OCI-LY7 (cell line): Measurements from ENCODE around the gene MICALL2. TPM values are rescaled to one million over a fixed set of nuclear protein-coding genes. Genes with fewer than 3 reads are reported as not detected.

Experiments used
- BruUV-seq: library from RNA; stranded (reverse); fragments of 400-500 nt; replicated peaks from 2 replicates; lab custom pipeline; 2021; lab: Mats Ljungman, UMichigan
- CTCF ChIA-PET: fragments of 300-600 bp; sonication (Branson Sonifier 250); formaldehyde crosslinking; loops from one replicate; lab custom pipeline; 2022; ENCODE audit warnings: antibody characterized with exemption; ENCODE audit not compliant: unreplicated experiment; lab: Charles Lee
- POLR2A ChIA-PET: fragments of 300-600 bp; sonication (Branson Sonifier 250); formaldehyde crosslinking; loops from one replicate; lab custom pipeline; 2022; ENCODE audit warnings: antibody characterized with exemption; lab: Charles Lee
- DNase-seq: peaks from one replicate; pipeline ENCODE4 v3.0.0-alpha.2; 2015; ENCODE audit warnings: low spot score
- H2AFZ ChIP-seq: fragments of 200-600 bp; sonication (generic), shearing (Covaris generic); 2 replicates; pipeline ENCODE4 v1.6.1; 2014; ENCODE audit warnings: mild to moderate bottlenecking, antibody characterized with exemption, low read length, moderate library complexity
- H3K27ac ChIP-seq: fragments of 200-600 bp; sonication (generic); 2 replicates; pipeline ENCODE4 v1.5.1; 2014; ENCODE audit warnings: mixed run types, low read depth, mild to moderate bottlenecking, moderate library complexity, low read length, inconsistent platforms; ENCODE audit not compliant: poor library complexity, severe bottlenecking
- H3K36me3 ChIP-seq: fragments of 200-600 bp; sonication (generic); 2 replicates; pipeline ENCODE4 v1.6.1; 2014; ENCODE audit warnings: mild to moderate bottlenecking, antibody characterized with exemption, low read length, moderate library complexity, mixed read lengths; ENCODE audit not compliant: insufficient read depth
- H3K4me1 ChIP-seq: fragments of 200-600 bp; sonication (generic); 2 replicates; pipeline ENCODE4 v1.5.1; 2014; ENCODE audit warnings: mild to moderate bottlenecking, low read length; ENCODE audit not compliant: insufficient read depth, poor library complexity, severe bottlenecking
- H3K4me2 ChIP-seq: fragments of 200-600 bp; sonication (generic); 2 replicates; pipeline ENCODE4 v1.6.1; 2014; ENCODE audit warnings: mild to moderate bottlenecking, low read length
- H3K4me3 ChIP-seq: fragments of 200-600 bp; sonication (generic); 2 replicates; pipeline ENCODE4 v1.5.1; 2014; ENCODE audit warnings: mild to moderate bottlenecking, low read depth, low read length; ENCODE audit not compliant: poor library complexity, severe bottlenecking
- H3K79me2 ChIP-seq: fragments of 200-600 bp; sonication (generic); 2 replicates; pipeline ENCODE4 v1.6.1; 2016; ENCODE audit warnings: low read depth, mild to moderate bottlenecking, low read length, moderate library complexity, mixed read lengths; ENCODE audit not compliant: insufficient read depth
- H3K9me2 ChIP-seq: fragments of 200-600 bp; sonication (generic); 2 replicates; pipeline ENCODE4 v1.6.1; 2016; ENCODE audit warnings: mild to moderate bottlenecking, low read length, mixed read lengths; ENCODE audit not compliant: insufficient read depth
- H3K9me3 ChIP-seq: fragments of 200-600 bp; sonication (generic); 2 replicates; pipeline ENCODE4 v1.6.1; 2014; ENCODE audit warnings: mild to moderate bottlenecking, mixed run types, low read length, mixed read lengths
- H4K20me1 ChIP-seq: fragments of 200-600 bp; sonication (generic); 2 replicates; pipeline ENCODE4 v1.6.1; 2014; ENCODE audit warnings: mild to moderate bottlenecking, antibody characterized with exemption, low read length, moderate library complexity, mixed read lengths; ENCODE audit not compliant: insufficient read depth
- CTCF ChIP-seq: fragments of 200-600 bp; sonication (generic); conservative IDR thresholded peaks from 2 replicates; pipeline ENCODE4 v1.5.1; 2014; ENCODE audit warnings: mild to moderate bottlenecking, antibody characterized with exemption, low read length, moderate library complexity, mixed read lengths
- EZH2phosphoT487 ChIP-seq: fragments of 200-600 bp; sonication (generic); IDR thresholded peaks from 2 replicates; pipeline ENCODE4 v1.6.1; 2018; ENCODE audit warnings: low read depth, borderline replicate concordance, mild to moderate bottlenecking, mixed run types, antibody characterized with exemption, low read length, moderate library complexity, mixed read lengths
- intact Hi-C: fragments of 100-400 bp; cut with micrococcal nuclease; formaldehyde crosslinking; loops from one replicate; pipeline ENCODE4 v1.10.0; 2022; ENCODE audit not compliant: unreplicated experiment
- total RNA-seq, 2 experiments: library from RNA; depleted of rRNA in 1 of 2; stranded (reverse); fragments of >200 nt in 1 of 2; shearing (Covaris generic) in 1 of 2; gene quantifications; 2 replicates each; pipeline ENCODE4 v1.2.3, GENCODE V29; 2014 to 2022

MICALL2 gene
- total RNA-seq, 2 experiments from 2014 or later: 1.4 to 4.5 TPM

- Histone ChIP-seq H3K9me2 (no peaks in the 10 kb centered on the region), H3K79me2 (no peaks in the 10 kb centered on the region), H3K27ac (no peak overlapping the region), H2AFZ (no peak overlapping the region), H4K20me1 (no peaks in the 10 kb centered on the region), H3K4me2 (no peak overlapping the region), H3K36me3 (peaks cover 44% of the 10 kb centered on the region), H3K9me3 (no peaks in the 10 kb centered on the region), H3K4me1 (peaks cover 5% of the 10 kb centered on the region), H3K4me3 (no peak overlapping the region)
- intact Hi-C loops: no loop called here
- no peak for DNase-seq
- TF ChIP-seq CTCF (no peak), EZH2phosphoT487 (no peak)
- ChIA-PET POLR2A (no interaction called here), CTCF (no interaction called here)
- BruUV-seq: no TSS peak
Observed at GRCh38 chr7:1470901-1471300, 11.6 kb upstream of the MICALL2 start.

- H3K4me1 ChIP-seq: no peaks in the 10 kb centered on the region
- intact Hi-C loops: no loop called here
- peaks cover 27% of the 10 kb centered on the region for H3K36me3 ChIP-seq
- H4K20me1 ChIP-seq: no peaks in the 10 kb centered on the region
- TF ChIP-seq EZH2phosphoT487: no peak
- no peak for TF ChIP-seq CTCF
- H3K4me2 ChIP-seq: no peak overlapping the region
- CTCF ChIA-PET: no interaction called here
- no peaks in the 10 kb centered on the region for H3K79me2 ChIP-seq
- no peaks in the 10 kb centered on the region for H3K9me2 ChIP-seq
- no peak for DNase-seq
- H3K9me3 ChIP-seq: no peaks in the 10 kb centered on the region
- no peak overlapping the region for H2AFZ ChIP-seq
- POLR2A ChIA-PET: no interaction called here
- H3K27ac ChIP-seq: no peak overlapping the region
- no peak overlapping the region for H3K4me3 ChIP-seq
- BruUV-seq: no TSS peak
Observed at GRCh38 chr7:1468643-1469298, 9.5 kb upstream of the MICALL2 start.

GRCh38 chr7:1468203-1468602, 8.9 kb upstream of the MICALL2 start:
- H3K4me3 ChIP-seq: no peak overlapping the region
- no peak for TF ChIP-seq CTCF
- no peak for TF ChIP-seq EZH2phosphoT487
- H3K4me1 ChIP-seq: no peaks in the 10 kb centered on the region
- intact Hi-C loops: no loop called here
- CTCF ChIA-PET: no interaction called here
- no peak overlapping the region for H3K4me2 ChIP-seq
- H3K9me2 ChIP-seq: no peaks in the 10 kb centered on the region
- H2AFZ ChIP-seq: no peak overlapping the region
- BruUV-seq: no TSS peak
- no peaks in the 10 kb centered on the region for H4K20me1 ChIP-seq
- no peak overlapping the region for H3K27ac ChIP-seq
- no peaks in the 10 kb centered on the region for H3K9me3 ChIP-seq
- POLR2A ChIA-PET: no interaction called here
- no peaks in the 10 kb centered on the region for H3K79me2 ChIP-seq
- no peak for DNase-seq
- peaks cover 22% of the 10 kb centered on the region for H3K36me3 ChIP-seq
